GM10248 (cell line): ENCODE results near the gene METTL8.

ENCODE experiments used
- CTCF ChIA-PET: fragments of 300-600 bp; sonication (Branson Sonifier 250); formaldehyde crosslinking; extraction: SDS; loops from one replicate; lab custom pipeline; 2021; ENCODE audit warnings: antibody characterized with exemption; lab: Yijun Ruan, JAX
- POLR2A ChIA-PET: fragments of 350-650 bp; sonication (Branson Sonifier 250); formaldehyde crosslinking; extraction: SDS; loops from one replicate; lab custom pipeline; 2020; ENCODE audit warnings: antibody characterized with exemption; lab: Yijun Ruan, JAX
- DNase-seq: peaks from one replicate; pipeline ENCODE4 v3.0.0; 2012; ENCODE audit errors: extremely low spot score
- TF ChIP-seq, protein P1 (sequence below): IDR thresholded peaks from 2 replicates; pipeline ENCODE4 v1.5.1; 2012; ENCODE audit warnings: mild to moderate bottlenecking, low read depth; ENCODE audit errors: extremely low read depth, missing control alignments, control extremely low read depth

METTL8 gene

GRCh38 chr2:171289316-171289715 is 144.5 kb downstream of the METTL8 start:
- CTCF ChIA-PET: interaction anchor here (1.4 kb wide), 1 partner anchor 28 kb away, joined by 3 read pairs; no protein-coding TSS in a partner anchor
- no peak for DNase-seq
- TF ChIP-seq, protein P1, sequence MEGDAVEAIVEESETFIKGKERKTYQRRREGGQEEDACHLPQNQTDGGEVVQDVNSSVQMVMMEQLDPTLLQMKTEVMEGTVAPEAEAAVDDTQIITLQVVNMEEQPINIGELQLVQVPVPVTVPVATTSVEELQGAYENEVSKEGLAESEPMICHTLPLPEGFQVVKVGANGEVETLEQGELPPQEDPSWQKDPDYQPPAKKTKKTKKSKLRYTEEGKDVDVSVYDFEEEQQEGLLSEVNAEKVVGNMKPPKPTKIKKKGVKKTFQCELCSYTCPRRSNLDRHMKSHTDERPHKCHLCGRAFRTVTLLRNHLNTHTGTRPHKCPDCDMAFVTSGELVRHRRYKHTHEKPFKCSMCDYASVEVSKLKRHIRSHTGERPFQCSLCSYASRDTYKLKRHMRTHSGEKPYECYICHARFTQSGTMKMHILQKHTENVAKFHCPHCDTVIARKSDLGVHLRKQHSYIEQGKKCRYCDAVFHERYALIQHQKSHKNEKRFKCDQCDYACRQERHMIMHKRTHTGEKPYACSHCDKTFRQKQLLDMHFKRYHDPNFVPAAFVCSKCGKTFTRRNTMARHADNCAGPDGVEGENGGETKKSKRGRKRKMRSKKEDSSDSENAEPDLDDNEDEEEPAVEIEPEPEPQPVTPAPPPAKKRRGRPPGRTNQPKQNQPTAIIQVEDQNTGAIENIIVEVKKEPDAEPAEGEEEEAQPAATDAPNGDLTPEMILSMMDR: no peak
- POLR2A ChIA-PET: no interaction called here

GRCh38 chr2:171287611-171288010 is 146.2 kb downstream of the METTL8 start:
- POLR2A ChIA-PET: no interaction called here
- no peak for DNase-seq
- TF ChIP-seq, protein P1: no peak
- CTCF ChIA-PET: interaction anchor here (0.9 to 1.4 kb wide), 4 partner anchors 9 to 32 kb away, joined by 3 to 4 read pairs (median 3); no protein-coding TSS in a partner anchor

DNA sequence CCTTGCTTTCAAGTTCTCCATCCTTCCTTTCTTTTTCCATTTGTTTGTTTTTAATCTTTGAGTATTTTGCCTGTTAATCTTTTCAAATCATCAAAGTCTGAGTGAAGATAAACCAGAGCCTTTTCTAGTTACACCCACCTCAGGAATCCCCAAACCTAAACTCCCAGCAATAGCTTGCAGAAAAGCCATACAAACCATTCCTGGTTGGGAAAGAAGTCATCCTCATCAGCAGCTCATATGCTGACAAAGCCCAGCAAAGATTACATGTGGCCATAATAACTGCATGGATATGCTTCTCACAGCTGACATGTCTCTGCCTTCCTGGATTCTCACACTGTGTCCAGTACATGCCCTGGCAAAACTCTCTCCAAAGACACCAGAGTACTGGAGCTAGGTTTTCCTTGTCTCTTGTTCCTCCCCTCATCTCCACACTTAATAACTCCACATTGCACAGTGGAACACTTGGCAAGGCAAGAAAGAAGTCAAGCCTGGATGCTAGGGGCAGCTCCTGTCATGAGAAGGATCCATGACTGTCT is 146.7 kb downstream of the METTL8 start:
- CTCF ChIA-PET: interaction anchor here (0.9 to 1.4 kb wide), 5 partner anchors 9 to 137 kb away, joined by 3 to 4 read pairs (median 3); no protein-coding TSS in a partner anchor
- DNase-seq: no peak
- POLR2A ChIA-PET: no interaction called here
- TF ChIP-seq, protein P1: no peak

DNA sequence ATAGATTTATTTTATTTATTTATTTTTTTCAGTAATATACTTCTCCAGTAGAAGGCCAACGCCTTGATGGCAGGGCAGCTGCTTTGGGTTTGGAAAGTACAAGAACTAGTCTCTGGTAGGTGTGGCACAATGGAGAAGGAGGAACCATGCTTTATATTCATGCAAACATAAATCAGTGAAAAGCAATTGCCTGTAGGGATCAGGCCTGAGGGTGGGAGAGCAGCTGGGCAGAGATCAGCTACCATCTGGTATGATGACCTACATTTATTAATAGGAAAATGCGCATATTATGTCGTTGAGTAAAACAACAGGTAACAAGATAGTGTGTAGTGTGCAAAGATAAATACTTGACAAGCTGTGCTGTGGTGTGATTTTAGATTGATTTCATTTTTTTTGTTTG is 152.7 kb downstream of the METTL8 start:
- CTCF ChIA-PET: interaction anchor here (1.5 kb wide), 1 partner anchor 12 kb away, joined by 3 read pairs; no protein-coding TSS in a partner anchor
- TF ChIP-seq, protein P1: no peak
- no peak for DNase-seq
- POLR2A ChIA-PET: no interaction called here

GRCh38 chr2:171279983-171280790 is 153.6 kb downstream of the METTL8 start:
- TF ChIP-seq, protein P1: no peak
- DNase-seq: no peak
- ChIA-PET CTCF (interaction anchor here (0.9 to 1.1 kb wide), 2 partner anchors 18 to 97 kb away, joined by 3 to 4 read pairs; no protein-coding TSS in a partner anchor), POLR2A (no interaction called here)

- CTCF ChIA-PET: interaction anchor here (1.1 to 1.6 kb wide), 4 partner anchors 16 to 23 kb away, joined by 3 to 6 read pairs (median 4); no protein-coding TSS in a partner anchor
- TF ChIP-seq, protein P1: no peak
- POLR2A ChIA-PET: no interaction called here
- no peak for DNase-seq
Observed at GRCh38 chr2:171274757-171275156, 159.0 kb downstream of the METTL8 start.
